HCT116 (cell line): ENCODE measurements around the gene ANTKMT. TPM values are rescaled to one million over a fixed set of nuclear protein-coding genes. Genes with fewer than 3 reads are reported as not detected.

Experiments
- ATAC-seq: fragments of 200-7000 bp; cut with Tn5 transposase; 2 replicates; pipeline ENCODE4 v1.9.1; 2020; ENCODE audit warnings: mild to moderate bottlenecking, moderate library complexity
- BruUV-seq: library from RNA; stranded (reverse); fragments of 400-500 nt; replicated peaks from 2 replicates; lab custom pipeline; 2021; lab: Mats Ljungman, UMichigan
- CTCF ChIA-PET: fragments of 300-600 bp; sonication (Branson Sonifier 250); formaldehyde crosslinking; loops from one replicate; lab custom pipeline; 2021; ENCODE audit warnings: antibody characterized with exemption; lab: Charles Lee
- POLR2A ChIA-PET: fragments of 300-600, 350-600 bp; sonication (Branson Sonifier 250); formaldehyde crosslinking; loops from one replicate; lab custom pipeline; 2021; ENCODE audit warnings: antibody characterized with exemption; lab: Charles Lee
- RAD21 ChIA-PET, 2 experiments: fragments of 300-600 bp; sonication (Branson Sonifier 250); formaldehyde crosslinking; loops; one replicate each; lab custom pipeline; 2023; ENCODE audit warnings: low total read pairs in 2 of 2; ENCODE audit not compliant: uncharacterized antibody in 2 of 2, unreplicated experiment in 2 of 2, low non-redundant PET in 1 of 2; lab: Charles Lee
- DNase-seq: peaks from one replicate; pipeline ENCODE4 v3.0.0-alpha.2; 2010; ENCODE audit warnings: low read depth, low spot score
- H2AFZ ChIP-seq: fragments of 200-600 bp; shearing (Covaris generic), sonication (generic); 2 replicates; pipeline ENCODE4 v1.6.1; 2017; ENCODE audit warnings: low read depth, mixed run types, mixed read lengths, antibody characterized with exemption, low read length; ENCODE audit not compliant: poor library complexity, severe bottlenecking
- H3K27ac ChIP-seq: 2 replicates; pipeline ENCODE4 v1.5.1; 2012; ENCODE audit warnings: low read depth, low read length
- H3K27me3 ChIP-seq: fragments of 200-600 bp; sonication (generic); 2 replicates; pipeline ENCODE4 v1.6.1; 2016; ENCODE audit warnings: mixed run types, low read length, mixed read lengths; ENCODE audit not compliant: insufficient read depth
- H3K36me3 ChIP-seq, 2 experiments: fragments of 200-500 bp in 1 of 2; fragments of 200-600 bp in 1 of 2; sonication (Bioruptor generic) in 1 of 2; sonication (generic) in 1 of 2; 2 replicates each; pipeline versions ENCODE4 v1.5.1 to v1.6.1; 2014 to 2016; ENCODE audit warnings: low read length in 2 of 2, inconsistent platforms in 1 of 2, mixed read lengths in 1 of 2, mixed run types in 1 of 2; ENCODE audit not compliant: insufficient read depth in 2 of 2, control insufficient read depth in 1 of 2
- H3K4me1 ChIP-seq, 2 experiments: fragments of 200-600 bp in 1 of 2; sonication (generic) in 1 of 2; 2 replicates each; pipeline versions ENCODE4 v1.5.1 to v1.6.1; 2012 to 2017; ENCODE audit warnings: low read length in 2 of 2, inconsistent platforms in 1 of 2, mild to moderate bottlenecking in 1 of 2, mixed read lengths in 1 of 2, mixed run types in 1 of 2, moderate library complexity in 1 of 2; ENCODE audit not compliant: insufficient read depth in 2 of 2, control insufficient read depth in 1 of 2
- H3K4me2 ChIP-seq: fragments of 200-600 bp; sonication (generic); 2 replicates; pipeline ENCODE4 v1.6.1; 2017; ENCODE audit warnings: mixed run types, low read length, mixed read lengths
- H3K4me3 ChIP-seq, 2 experiments: fragments of 200-600 bp in 1 of 2; sonication (generic) in 1 of 2; replicated peaks in 1 of 2; 2 replicates each; pipeline ENCODE4 v1.5.1; 2011 to 2016; ENCODE audit warnings: low read length in 2 of 2, control low read depth in 1 of 2, low read depth in 1 of 2, mild to moderate bottlenecking in 1 of 2, mixed read lengths in 1 of 2, mixed run types in 1 of 2
- H3K79me2 ChIP-seq: fragments of 200-600 bp; sonication (generic); 2 replicates; pipeline ENCODE4 v1.6.1; 2017; ENCODE audit warnings: mild to moderate bottlenecking, mixed run types, low read length, moderate library complexity, mixed read lengths; ENCODE audit not compliant: insufficient read depth
- H3K9ac ChIP-seq: fragments of 200-600 bp; sonication (generic); 2 replicates; pipeline ENCODE4 v1.6.1; 2016; ENCODE audit warnings: low read length, mixed read lengths
- H3K9me2 ChIP-seq: fragments of 200-600 bp; sonication (generic), shearing (Covaris generic); 2 replicates; pipeline ENCODE4 v1.6.1; 2017; ENCODE audit warnings: mixed run types, mild to moderate bottlenecking, moderate library complexity; ENCODE audit not compliant: insufficient read depth
- H3K9me3 ChIP-seq, 2 experiments: fragments of 200-500 bp in 1 of 2; fragments of 200-600 bp in 1 of 2; sonication (Bioruptor generic) in 1 of 2; sonication (generic) in 1 of 2; 2 replicates each; pipeline ENCODE4 v1.6.1; 2014 to 2017; ENCODE audit warnings: low read length in 2 of 2, mixed read lengths in 2 of 2, inconsistent platforms in 1 of 2, low read depth in 1 of 2, mild to moderate bottlenecking in 1 of 2, mixed run types in 1 of 2, moderate library complexity in 1 of 2; ENCODE audit not compliant: control insufficient read depth in 1 of 2, insufficient read depth in 1 of 2
- H4K20me1 ChIP-seq: fragments of 200-600 bp; sonication (generic), shearing (Covaris generic); 2 replicates; pipeline ENCODE4 v1.6.1; 2017; ENCODE audit warnings: mixed run types, mild to moderate bottlenecking, moderate library complexity; ENCODE audit not compliant: insufficient read depth
- CEBPB ChIP-seq: IDR thresholded peaks from 2 replicates; pipeline ENCODE4 v1.6.1; 2012; ENCODE audit warnings: low read depth
- ELF1 ChIP-seq: IDR thresholded peaks from 2 replicates; pipeline ENCODE4 v1.6.1; 2012; ENCODE audit warnings: low read depth, borderline replicate concordance
- EZH2 ChIP-seq: fragments of 200-600 bp; sonication (generic); IDR thresholded peaks from 2 replicates; pipeline ENCODE4 v1.6.1; 2017; ENCODE audit warnings: antibody characterized with exemption, mixed run types
- JUND ChIP-seq: IDR thresholded peaks from 2 replicates; pipeline ENCODE4 v1.6.1; 2012
- POLR2A ChIP-seq: IDR thresholded peaks from 2 replicates; pipeline ENCODE4 v1.7.0; 2011; ENCODE audit warnings: borderline replicate concordance; ENCODE audit not compliant: insufficient read depth, insufficient read length; ENCODE audit errors: extremely low read depth
- SIN3A ChIP-seq: IDR thresholded peaks from 2 replicates; pipeline ENCODE4 v1.6.1; 2012; ENCODE audit warnings: low read depth
- SP1 ChIP-seq: IDR thresholded peaks from 2 replicates; pipeline ENCODE4 v1.6.1; 2012; ENCODE audit warnings: low read depth
- TCF7L2 ChIP-seq: IDR thresholded peaks from 2 replicates; pipeline ENCODE4 v1.7.0; 2011; ENCODE audit warnings: borderline replicate concordance, inconsistent platforms; ENCODE audit not compliant: insufficient read depth, insufficient read length; ENCODE audit errors: extremely low read depth
- YY1 ChIP-seq: IDR thresholded peaks from 2 replicates; pipeline ENCODE4 v1.6.1; 2011; ENCODE audit warnings: low read length, low read depth, moderate library complexity, mild to moderate bottlenecking; ENCODE audit not compliant: insufficient replicate concordance; ENCODE audit errors: extremely low read depth
- intact Hi-C: fragments of 100-400 bp; cut with micrococcal nuclease; formaldehyde crosslinking; loops from 2 replicates; pipeline ENCODE4 v1.10.0; 2022
- total RNA-seq: library from RNA; stranded (reverse); gene quantifications from one replicate; pipeline ENCODE4 v1.2.1, GENCODE V29; 2021; ENCODE audit not compliant: unreplicated experiment
- TF ChIP-seq, protein P1 (sequence below), 3 experiments: fragments of 200-600 bp in 1 of 3; sonication (generic) in 1 of 3; IDR thresholded peaks in 2 of 3; conservative IDR thresholded peaks in 1 of 3; 2 replicates each; pipeline ENCODE4 v1.5.1; 2012 to 2017; ENCODE audit warnings: low read depth in 2 of 3, low read length in 2 of 3, antibody characterized with exemption in 1 of 3, borderline replicate concordance in 1 of 3, control low read depth in 1 of 3, mild to moderate bottlenecking in 1 of 3, mixed read lengths in 1 of 3, mixed run types in 1 of 3, moderate library complexity in 1 of 3; ENCODE audit not compliant: insufficient read depth in 1 of 3
- TF ChIP-seq, protein P2 (sequence below): IDR thresholded peaks from 2 replicates; pipeline ENCODE4 v1.6.1; 2012

Gene ANTKMT
- total RNA-seq, 1 experiment from 2014 or later = 65.4 TPM

DNA sequence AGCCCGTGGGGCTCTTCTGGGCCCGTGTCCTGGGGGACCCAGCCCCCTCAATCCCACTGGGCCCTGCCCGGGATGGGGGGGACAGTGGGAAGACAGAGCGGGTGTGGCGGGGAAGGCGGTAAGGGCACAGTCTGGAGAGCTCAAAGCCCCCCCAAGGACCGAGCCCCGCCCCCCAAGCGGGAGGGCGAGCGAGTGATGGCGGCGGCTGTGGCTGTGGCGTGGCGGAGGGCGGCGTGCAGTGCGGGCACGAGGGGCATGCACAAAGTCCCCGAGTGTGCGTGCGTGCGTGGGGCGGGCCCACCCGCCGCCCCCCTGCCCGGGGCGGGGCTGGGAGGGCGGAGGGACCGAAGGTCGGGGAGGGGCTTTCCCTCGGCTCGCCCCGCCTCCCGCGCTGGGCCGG is 27.2 kb upstream of the ANTKMT start:
- ChIA-PET CTCF (no interaction called here), POLR2A (no interaction called here)
- TF ChIP-seq ELF1 = no peak
- TF ChIP-seq SP1 = no peak
- TF ChIP-seq, protein P1, sequence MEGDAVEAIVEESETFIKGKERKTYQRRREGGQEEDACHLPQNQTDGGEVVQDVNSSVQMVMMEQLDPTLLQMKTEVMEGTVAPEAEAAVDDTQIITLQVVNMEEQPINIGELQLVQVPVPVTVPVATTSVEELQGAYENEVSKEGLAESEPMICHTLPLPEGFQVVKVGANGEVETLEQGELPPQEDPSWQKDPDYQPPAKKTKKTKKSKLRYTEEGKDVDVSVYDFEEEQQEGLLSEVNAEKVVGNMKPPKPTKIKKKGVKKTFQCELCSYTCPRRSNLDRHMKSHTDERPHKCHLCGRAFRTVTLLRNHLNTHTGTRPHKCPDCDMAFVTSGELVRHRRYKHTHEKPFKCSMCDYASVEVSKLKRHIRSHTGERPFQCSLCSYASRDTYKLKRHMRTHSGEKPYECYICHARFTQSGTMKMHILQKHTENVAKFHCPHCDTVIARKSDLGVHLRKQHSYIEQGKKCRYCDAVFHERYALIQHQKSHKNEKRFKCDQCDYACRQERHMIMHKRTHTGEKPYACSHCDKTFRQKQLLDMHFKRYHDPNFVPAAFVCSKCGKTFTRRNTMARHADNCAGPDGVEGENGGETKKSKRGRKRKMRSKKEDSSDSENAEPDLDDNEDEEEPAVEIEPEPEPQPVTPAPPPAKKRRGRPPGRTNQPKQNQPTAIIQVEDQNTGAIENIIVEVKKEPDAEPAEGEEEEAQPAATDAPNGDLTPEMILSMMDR (IDR thresholded peaks at IDR 0.05 in 2 of 3, conservative IDR thresholded peaks at IDR 0.05 in 1 of 3; ENCODE audit: borderline replicate concordance in 1 of 3, insufficient read depth in 1 of 3, low read depth in 2 of 3, low read length in 2 of 3) = no peak
- TF ChIP-seq, protein P2, sequence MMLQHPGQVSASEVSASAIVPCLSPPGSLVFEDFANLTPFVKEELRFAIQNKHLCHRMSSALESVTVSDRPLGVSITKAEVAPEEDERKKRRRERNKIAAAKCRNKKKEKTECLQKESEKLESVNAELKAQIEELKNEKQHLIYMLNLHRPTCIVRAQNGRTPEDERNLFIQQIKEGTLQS = no peak
- no peak for TF ChIP-seq SIN3A

DNA sequence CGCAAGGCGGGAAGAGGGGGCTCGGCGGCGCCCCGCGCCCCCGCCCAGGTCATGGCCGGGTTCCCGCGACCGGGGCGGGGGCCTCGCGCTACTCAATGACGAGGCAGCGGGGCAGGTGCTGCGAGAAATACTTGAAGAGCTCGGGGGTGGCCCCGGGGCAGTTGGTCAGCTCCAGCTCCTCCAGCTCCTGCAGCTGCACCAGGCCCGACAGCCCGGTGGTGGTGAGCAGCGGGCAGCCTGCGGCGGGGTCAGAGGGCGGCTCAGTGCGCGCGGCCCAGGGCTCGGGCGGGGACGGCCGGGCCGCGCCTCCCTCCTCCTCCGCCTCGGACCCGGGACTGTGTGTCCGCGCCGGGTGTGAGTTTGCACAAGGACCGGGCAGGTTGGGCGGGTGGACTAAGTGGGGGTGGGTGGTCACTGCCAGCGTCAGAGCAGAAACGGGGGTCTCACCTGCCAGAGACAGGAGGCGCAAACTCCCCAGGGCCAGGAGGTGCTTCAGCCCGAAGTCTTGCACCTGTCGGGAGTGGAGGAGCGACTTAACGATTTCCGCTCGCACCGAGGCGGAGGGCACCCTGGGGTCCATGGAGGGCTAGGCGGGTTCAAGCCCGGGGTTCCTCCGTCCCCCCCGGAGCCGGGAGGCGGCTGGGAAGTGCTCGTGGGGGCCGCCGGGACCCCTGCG is 26.6 kb upstream of the ANTKMT start:
- peaks cover 7% of the 10 kb centered on the region; the same call in 1 of the 2 replicates for H3K79me2 ChIP-seq
- H3K9me2 ChIP-seq = no peaks in the 10 kb centered on the region
- ChIA-PET POLR2A (no interaction called here), RAD21 (no interaction called here), CTCF (no interaction called here)
- H2AFZ ChIP-seq = no peak overlapping the region
- DNase-seq (no peak), ATAC-seq (no peak)
- no peak overlapping the region for H3K9ac ChIP-seq
- H4K20me1 ChIP-seq = no peaks in the 10 kb centered on the region
- H3K4me3 ChIP-seq = peak overlapping the region; percentile 47 to 55
- H3K36me3 ChIP-seq = no peaks in the 10 kb centered on the region
- no peaks in the 10 kb centered on the region for H3K27me3 ChIP-seq
- intact Hi-C loops = no loop called here
- H3K4me2 ChIP-seq = peak overlapping the region; percentile 88
- BruUV-seq = no TSS peak
- peak overlapping the region; percentile 63; the same call in 1 of the 2 replicates for H3K27ac ChIP-seq
- H3K9me3 ChIP-seq = no peaks in the 10 kb centered on the region
- H3K4me1 ChIP-seq = peaks cover 13 to 38% of the 10 kb centered on the region in 2 experiments
- no peak for TF ChIP-seq SP1
- no peak for TF ChIP-seq TCF7L2
- TF ChIP-seq POLR2A = no peak
- TF ChIP-seq, protein P2 = no peak
- TF ChIP-seq, protein P1 (IDR thresholded peaks at IDR 0.05 in 2 of 3, conservative IDR thresholded peaks at IDR 0.05 in 1 of 3; ENCODE audit: borderline replicate concordance in 1 of 3, insufficient read depth in 1 of 3, low read depth in 2 of 3, low read length in 2 of 3) = no peak
- no peak for TF ChIP-seq CEBPB
- no peak for TF ChIP-seq JUND
- TF ChIP-seq YY1 = no peak
- no peak for TF ChIP-seq EZH2

More for the DNA sequence above, 27.2 kb upstream of the ANTKMT start:
- no peak overlapping the region for H3K9ac ChIP-seq
- H3K4me2 ChIP-seq = no peak overlapping the region
- ATAC-seq (no peak), DNase-seq (no peak)
- no peak overlapping the region for H3K27ac ChIP-seq
- no peak overlapping the region for H3K4me3 ChIP-seq
- H3K4me1 ChIP-seq = peaks cover 18 to 44% of the 10 kb centered on the region in 2 experiments
- RAD21 ChIA-PET = no interaction called here
- H3K79me2 ChIP-seq = peaks cover 11% of the 10 kb centered on the region; the same call in 1 of the 2 replicates
- H3K36me3 ChIP-seq = no peaks in the 10 kb centered on the region
- H3K9me2 ChIP-seq = no peaks in the 10 kb centered on the region
- no TSS peak for BruUV-seq
- intact Hi-C loops = no loop called here
- H2AFZ ChIP-seq = no peak overlapping the region
- no peaks in the 10 kb centered on the region for H4K20me1 ChIP-seq
- H3K9me3 ChIP-seq = no peaks in the 10 kb centered on the region
- no peaks in the 10 kb centered on the region for H3K27me3 ChIP-seq
